H9 (cell line): ENCODE results near the gene IL32. TPM values are rescaled to one million over a fixed set of nuclear protein-coding genes. Genes with fewer than 3 reads are reported as not detected.

Source experiments
- DNase-seq: peaks from one replicate; pipeline ENCODE4 v3.0.0-alpha.2; 2017
- H2AFZ ChIP-seq: one replicate; pipeline ENCODE4 v1.6.1; 2013; ENCODE audit warnings: mild to moderate bottlenecking, low read length, control low read depth, moderate library complexity
- H2AK5ac ChIP-seq: 2 replicates; pipeline ENCODE4 v1.6.1; 2013; ENCODE audit warnings: low read length, control low read depth, mixed read lengths; ENCODE audit not compliant: insufficient read length
- H2BK120ac ChIP-seq: one replicate; pipeline ENCODE4 v1.6.1; 2013; ENCODE audit warnings: low read depth, mild to moderate bottlenecking, low read length, control low read depth, inconsistent platforms; ENCODE audit not compliant: poor library complexity, severe bottlenecking
- H2BK12ac ChIP-seq: 2 replicates; pipeline ENCODE4 v1.6.1; 2013; ENCODE audit warnings: low read length, control low read depth, mixed read lengths, low read depth; ENCODE audit not compliant: insufficient read length
- H2BK15ac ChIP-seq: 2 replicates; pipeline ENCODE4 v1.6.1; 2013; ENCODE audit warnings: low read depth, low read length, control low read depth
- H2BK20ac ChIP-seq: one replicate; pipeline ENCODE4 v1.6.1; 2013; ENCODE audit warnings: low read depth, mild to moderate bottlenecking, low read length, control low read depth, inconsistent platforms; ENCODE audit not compliant: poor library complexity, severe bottlenecking
- H2BK5ac ChIP-seq: 2 replicates; pipeline ENCODE4 v1.6.1; 2013; ENCODE audit warnings: low read length, control low read depth, mixed read lengths; ENCODE audit not compliant: insufficient read length
- H3K14ac ChIP-seq: 2 replicates; pipeline ENCODE4 v1.6.1; 2013; ENCODE audit warnings: low read length, control low read depth; ENCODE audit not compliant: insufficient read depth
- H3K18ac ChIP-seq: 2 replicates; pipeline ENCODE4 v1.6.1; 2013; ENCODE audit warnings: low read depth, mild to moderate bottlenecking, mixed read lengths, low read length, control low read depth; ENCODE audit not compliant: insufficient read length
- H3K23ac ChIP-seq: 2 replicates; pipeline ENCODE4 v1.6.1; 2013; ENCODE audit warnings: low read length, control low read depth, mixed read lengths, low read depth; ENCODE audit not compliant: insufficient read length
- H3K23me2 ChIP-seq: 2 replicates; pipeline ENCODE4 v1.6.1; 2013; ENCODE audit warnings: low read depth, mild to moderate bottlenecking, mixed read lengths, low read length, control low read depth; ENCODE audit not compliant: insufficient read length, poor library complexity, severe bottlenecking
- H3K27ac ChIP-seq: 2 replicates; pipeline ENCODE4 v1.5.1; 2013; ENCODE audit warnings: low read length, control low read depth, mixed read lengths, low read depth; ENCODE audit not compliant: insufficient read length
- H3K27me3 ChIP-seq: 2 replicates; pipeline ENCODE4 v1.6.1; 2013; ENCODE audit warnings: low read length, control low read depth, inconsistent platforms; ENCODE audit not compliant: insufficient read depth
- H3K4ac ChIP-seq: 2 replicates; pipeline ENCODE4 v1.6.1; 2013; ENCODE audit warnings: low read depth, mild to moderate bottlenecking, control low read depth, inconsistent platforms, low read length, moderate library complexity
- H3K4me1 ChIP-seq: 2 replicates; pipeline ENCODE4 v1.6.1; 2013; ENCODE audit warnings: low read length, control low read depth, inconsistent platforms; ENCODE audit not compliant: insufficient read depth
- H3K4me2 ChIP-seq: 2 replicates; pipeline ENCODE4 v1.6.1; 2013; ENCODE audit warnings: low read length, control low read depth, mixed read lengths; ENCODE audit not compliant: insufficient read length, insufficient read depth
- H3K56ac ChIP-seq: 2 replicates; pipeline ENCODE4 v1.6.1; 2013; ENCODE audit warnings: low read depth, mild to moderate bottlenecking, mixed read lengths, low read length, control low read depth; ENCODE audit not compliant: insufficient read length
- H3K79me1 ChIP-seq: 2 replicates; pipeline ENCODE4 v1.6.1; 2013; ENCODE audit warnings: low read depth, mild to moderate bottlenecking, moderate library complexity, low read length, control low read depth, inconsistent platforms; ENCODE audit not compliant: insufficient read depth, poor library complexity, severe bottlenecking
- H3K79me2 ChIP-seq: 2 replicates; pipeline ENCODE4 v1.6.1; 2013; ENCODE audit warnings: low read length, control low read depth, inconsistent platforms; ENCODE audit not compliant: insufficient read depth
- H3K9ac ChIP-seq: 2 replicates; pipeline ENCODE4 v1.6.1; 2013; ENCODE audit warnings: low read length, control low read depth, mixed read lengths; ENCODE audit not compliant: insufficient read length; ENCODE audit errors: extremely low read depth
- H3K9me3 ChIP-seq: one replicate; pipeline ENCODE4 v1.6.1; 2013; ENCODE audit warnings: low read depth, low read length, inconsistent platforms; ENCODE audit not compliant: control insufficient read depth
- H3T11ph ChIP-seq: one replicate; pipeline ENCODE4 v1.6.1; 2013; ENCODE audit warnings: mild to moderate bottlenecking, low read length, control low read depth, inconsistent platforms
- H4K20me1 ChIP-seq: one replicate; pipeline ENCODE4 v1.6.1; 2013; ENCODE audit not compliant: control insufficient read depth, insufficient read length, insufficient read depth
- H4K5ac ChIP-seq: 2 replicates; pipeline ENCODE4 v1.6.1; 2013; ENCODE audit warnings: low read depth, mild to moderate bottlenecking, mixed read lengths, low read length, control low read depth; ENCODE audit not compliant: insufficient read length
- H4K8ac ChIP-seq: replicated peaks from 2 replicates; pipeline ENCODE4 v1.6.1; 2013; ENCODE audit warnings: low read length, control low read depth, mixed read lengths, low read depth; ENCODE audit not compliant: insufficient read length
- H4K91ac ChIP-seq: 2 replicates; pipeline ENCODE4 v1.6.1; 2013; ENCODE audit warnings: low read depth, mild to moderate bottlenecking, moderate library complexity, mixed read lengths, low read length, control low read depth; ENCODE audit not compliant: insufficient read length
- H3K27ac Mint-ChIP-seq, 3 experiments: 2 replicates in 2 of 3; 3 replicates in 1 of 3; pipeline ENCODE4 v1.8.0; 2020 to 2021; ENCODE audit warnings: mixed read lengths in 3 of 3, mild to moderate bottlenecking in 1 of 3, moderate library complexity in 1 of 3
- H3K27me3 Mint-ChIP-seq: 2 replicates; pipeline ENCODE4 v1.8.0; 2021; ENCODE audit warnings: low read depth, mild to moderate bottlenecking, moderate library complexity, mixed read lengths
- H3K36me3 Mint-ChIP-seq, 3 experiments: 2 replicates in 2 of 3; 3 replicates in 1 of 3; pipeline ENCODE4 v1.8.0; 2020 to 2021; ENCODE audit warnings: low read depth in 3 of 3, mixed read lengths in 3 of 3; ENCODE audit not compliant: insufficient read depth in 1 of 3
- H3K4me1 Mint-ChIP-seq, 2 experiments: 2 replicates each; pipeline ENCODE4 v1.8.0; 2020; ENCODE audit warnings: mixed read lengths in 2 of 2
- H3K4me3 Mint-ChIP-seq, 2 experiments: 2 replicates in 1 of 2; 3 replicates in 1 of 2; pipeline ENCODE4 v1.8.0; 2020 to 2021; ENCODE audit warnings: mild to moderate bottlenecking in 2 of 2, mixed read lengths in 2 of 2, moderate library complexity in 1 of 2
- H3K9me3 Mint-ChIP-seq, 2 experiments: 2 replicates in 1 of 2; 3 replicates in 1 of 2; pipeline ENCODE4 v1.8.0; 2020; ENCODE audit warnings: mild to moderate bottlenecking in 2 of 2, mixed read lengths in 2 of 2, moderate library complexity in 1 of 2
- CTCF ChIP-seq: fragments of 200-600 bp; sonication (generic); conservative IDR thresholded peaks from 3 replicates; pipeline ENCODE4 v1.8.0; 2021; ENCODE audit warnings: antibody characterized with exemption, mild to moderate bottlenecking
- WGBS: extraction: QIAGEN DNeasy Blood & Tissue Kit; methylation state at CpG from one replicate; pipeline ENCODE4 v1.1.7; 2013; ENCODE audit warnings: missing lambda C conversion rate, low lambda C conversion rate, mixed read lengths; ENCODE audit not compliant: insufficient read length; ENCODE audit errors: extremely low coverage; 5-methylcytosine and 5-hydroxymethylcytosine counted together
- total RNA-seq: library from RNA; stranded (reverse); gene quantifications from 2 replicates; pipeline ENCODE4 v1.2.1, GENCODE V29; 2021

IL32 gene
- total RNA-seq, 1 experiment from 2014 or later: 2.0 TPM

DNA sequence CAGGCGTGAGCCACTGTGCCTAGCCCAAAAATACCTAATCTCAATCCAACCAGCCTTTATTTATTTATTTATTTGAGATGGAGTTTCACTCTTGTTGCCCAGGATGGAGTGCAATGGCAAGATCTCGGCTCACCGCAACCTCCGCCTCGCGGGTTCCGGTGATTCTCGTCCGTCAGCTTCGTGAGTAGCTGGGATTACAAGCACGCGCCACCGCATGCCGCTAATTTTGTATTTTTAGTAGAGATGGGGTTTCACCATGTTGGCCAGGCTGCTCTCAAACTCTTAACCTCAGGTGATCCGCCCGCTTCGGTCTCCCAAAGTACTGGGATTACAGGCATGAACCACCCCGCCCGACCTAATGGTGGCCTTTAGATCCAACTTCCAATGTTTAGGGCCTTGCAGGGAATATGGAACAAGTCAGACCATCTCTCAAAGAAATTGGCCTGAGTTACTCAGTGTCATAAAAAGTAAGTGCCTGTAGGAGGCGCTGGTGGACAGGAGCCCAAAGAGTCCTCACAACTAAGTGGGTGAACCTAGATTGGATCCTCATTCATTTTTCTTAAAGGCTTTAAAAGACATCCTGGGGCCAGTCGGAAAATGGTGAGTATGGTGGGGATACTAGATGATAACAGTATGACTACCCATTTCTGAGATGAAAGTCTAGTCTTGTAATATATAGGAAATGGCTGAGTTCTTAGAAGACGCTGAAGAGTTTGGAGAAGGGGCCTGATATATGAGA lies 29.0 kb downstream of the IL32 start:
- peak; percentile 88 for TF ChIP-seq CTCF
- H3K36me3 Mint-ChIP-seq: peaks cover 44 to 76% (median 58%) of the 10 kb centered on the region in 3 experiments
- Histone ChIP-seq H4K5ac (no peak overlapping the region), H3K4me1 (peaks cover 3% of the 10 kb centered on the region; the same call in 1 of the 2 replicates), H2BK15ac (no peak overlapping the region), H2BK12ac (no peak overlapping the region), H3K23ac (no peak overlapping the region), H4K8ac (no peak overlapping the region), H3K27ac (no peak overlapping the region), H4K91ac (no peak overlapping the region), H3K14ac (no peak overlapping the region), H3K18ac (no peak overlapping the region), H3K4me2 (no peak overlapping the region), H2AK5ac (no peak overlapping the region), H3K9ac (no peak overlapping the region), H3K23me2 (peaks cover 22% of the 10 kb centered on the region), H3K4ac (no peak overlapping the region), H4K20me1 (no peaks in the 10 kb centered on the region), H2BK120ac (no peak overlapping the region), H2BK20ac (no peak overlapping the region), H2AFZ (no peak overlapping the region), H3K79me2 (peaks cover 17% of the 10 kb centered on the region; the same call in 1 of the 2 replicates), H3K56ac (no peak overlapping the region), H3K27me3 (no peaks in the 10 kb centered on the region), H3T11ph (no peak overlapping the region), H2BK5ac (no peak overlapping the region), H3K9me3 (no peaks in the 10 kb centered on the region), H3K79me1 (peaks cover 6% of the 10 kb centered on the region)
- no peak for DNase-seq
- WGBS: no CpG with 5 or more reads among the region's 22 CpGs
- no peaks in the 10 kb centered on the region; the same call in 1 of the 2 replicates for H3K27me3 Mint-ChIP-seq
- peak overlapping the region in 1 of 2 experiments; percentile 2; a peak in 2 of 5 replicates for H3K4me3 Mint-ChIP-seq
- peaks cover 30% of the 10 kb centered on the region in 2 experiments for H3K4me1 Mint-ChIP-seq
- no peaks in the 10 kb centered on the region for H3K9me3 Mint-ChIP-seq
- H3K27ac Mint-ChIP-seq: peak overlapping the region; percentile 71 to 87 (median 81); a peak in 4 of 7 replicates
